Endothelial cell of umbilical vein (primary cell): ENCODE data around the gene CRELD1. TPM values are rescaled to one million over a fixed set of nuclear protein-coding genes. Genes with fewer than 3 reads are reported as not detected.
A peak's percentile ranks its signal among the peaks of the same experiment; 100 is the strongest.

Experiments
- BruUV-seq: library from RNA; stranded (reverse); fragments of 400-500 nt; replicated peaks from 2 replicates; lab custom pipeline; 2021; lab: Mats Ljungman, UMichigan
- CTCF ChIA-PET: fragments of 300-600, 350-600 bp; sonication (Branson Sonifier 250); formaldehyde crosslinking; loops from one replicate; lab custom pipeline; 2021; ENCODE audit warnings: antibody characterized with exemption, inconsistent platforms; lab: Charles Lee
- POLR2A ChIA-PET: fragments of 300-600, 350-600 bp; sonication (Branson Sonifier 250); formaldehyde crosslinking; loops from one replicate; lab custom pipeline; 2021; ENCODE audit warnings: antibody characterized with exemption, inconsistent platforms; lab: Charles Lee
- DNase-seq: peaks from one replicate; pipeline ENCODE4 v3.0.0-alpha.2; 2011; ENCODE audit warnings: low read depth, low spot score
- FAIRE-seq: peaks from 2 replicates; lab custom pipeline; 2011; peaks lifted over from hg19 to GRCh38; lab: Jason Lieb, UNC
- H2AFZ ChIP-seq: 2 replicates; pipeline ENCODE4 v1.6.0; 2012; ENCODE audit warnings: low read depth, low read length, control low read depth, inconsistent platforms
- H3K27ac ChIP-seq: 2 replicates; pipeline ENCODE4 v1.5.1; 2011; ENCODE audit warnings: low read depth, mild to moderate bottlenecking, control low read depth, low read length, moderate library complexity; ENCODE audit not compliant: insufficient read depth
- H3K27me3 ChIP-seq, 2 experiments: 2 replicates each; pipeline versions ENCODE4 v1.6.0 to v1.6.1; 2011; ENCODE audit warnings: low read length in 2 of 2, mixed read lengths in 1 of 2; ENCODE audit not compliant: control insufficient read depth in 2 of 2, insufficient read depth in 2 of 2
- H3K36me3 ChIP-seq, 2 experiments: 2 replicates in 1 of 2; 3 replicates in 1 of 2; pipeline ENCODE4 v1.5.1; 2011; ENCODE audit warnings: low read length in 2 of 2, mild to moderate bottlenecking in 1 of 2, moderate library complexity in 1 of 2; ENCODE audit not compliant: control insufficient read depth in 2 of 2, insufficient read depth in 2 of 2; ENCODE audit errors: extremely low read depth in 1 of 2
- H3K4me1 ChIP-seq: 3 replicates; pipeline ENCODE4 v1.5.1; 2011; ENCODE audit warnings: mild to moderate bottlenecking, low read length; ENCODE audit not compliant: control insufficient read depth, insufficient read depth; ENCODE audit errors: extremely low read depth
- H3K4me2 ChIP-seq: 2 replicates; pipeline ENCODE4 v1.6.1; 2011; ENCODE audit warnings: low read length, control low read depth, mixed read lengths; ENCODE audit not compliant: insufficient read depth
- H3K4me3 ChIP-seq, 3 experiments: fragments of 200-600 bp in 1 of 3; sonication (generic), shearing (Covaris generic) in 1 of 3; replicated peaks in 1 of 3; 2 replicates each; pipeline ENCODE4 v1.5.1; 2011 to 2016; ENCODE audit warnings: control low read depth in 3 of 3, low read length in 3 of 3, mild to moderate bottlenecking in 2 of 3, inconsistent platforms in 1 of 3, low read depth in 1 of 3, moderate library complexity in 1 of 3; ENCODE audit not compliant: insufficient read depth in 1 of 3
- H3K79me2 ChIP-seq: 2 replicates; pipeline ENCODE4 v1.6.0; 2012; ENCODE audit warnings: low read length, inconsistent platforms; ENCODE audit not compliant: control insufficient read depth, insufficient read depth
- H3K9ac ChIP-seq: replicated peaks from 2 replicates; pipeline ENCODE3; 2011; ENCODE audit warnings: low read length, control low read depth; ENCODE audit not compliant: insufficient read depth; ENCODE audit errors: extremely low read depth
- H3K9me1 ChIP-seq: replicated peaks from 3 replicates; pipeline ENCODE4 v1.6.0; 2011; ENCODE audit warnings: mild to moderate bottlenecking, low read length; ENCODE audit not compliant: control insufficient read depth, insufficient read depth; ENCODE audit errors: extremely low read depth
- H3K9me3 ChIP-seq: replicated peaks from 2 replicates; pipeline ENCODE4 v1.5.1; 2012; ENCODE audit warnings: low read length, inconsistent platforms; ENCODE audit not compliant: control insufficient read depth, insufficient read depth
- H4K20me1 ChIP-seq: replicated peaks from 2 replicates; pipeline ENCODE3; 2011; ENCODE audit warnings: mild to moderate bottlenecking, low read length; ENCODE audit not compliant: control insufficient read depth, insufficient read depth; ENCODE audit errors: extremely low read depth
- CTCF ChIP-seq, 2 donors: IDR thresholded peaks; 1 replicate in 1 of 2; 2 replicates in 1 of 2; pipeline ENCODE4 v1.5.1; 2011; ENCODE audit warnings: low read length in 2 of 2, mild to moderate bottlenecking in 2 of 2, moderate library complexity in 2 of 2, control low read depth in 1 of 2, inconsistent platforms in 1 of 2, low read depth in 1 of 2; ENCODE audit not compliant: insufficient read depth in 1 of 2; ENCODE audit errors: extremely low read depth in 1 of 2
- FOS ChIP-seq: IDR thresholded peaks from 2 replicates; pipeline ENCODE4 v1.6.1; 2011; ENCODE audit warnings: mild to moderate bottlenecking, low read length, moderate library complexity, borderline replicate concordance; ENCODE audit not compliant: insufficient read depth
- JUN ChIP-seq: IDR thresholded peaks from 2 replicates; pipeline ENCODE4 v1.6.1; 2011; ENCODE audit warnings: borderline replicate concordance, low read depth; ENCODE audit not compliant: insufficient read length, insufficient read depth
- MAX ChIP-seq: IDR thresholded peaks from 2 replicates; pipeline ENCODE4 v1.6.1; 2011; ENCODE audit not compliant: insufficient read depth, insufficient read length
- MYC ChIP-seq: IDR thresholded peaks from one replicate; pipeline ENCODE4 v1.6.1; 2011; ENCODE audit warnings: mild to moderate bottlenecking, low read depth, low read length
- POLR2A ChIP-seq: IDR thresholded peaks from 2 replicates; pipeline ENCODE4 v1.6.1; 2012; ENCODE audit warnings: low read depth, mild to moderate bottlenecking, control low read depth, low read length
- POLR2AphosphoS5 ChIP-seq: IDR thresholded peaks from 2 replicates; pipeline ENCODE4 v1.6.1; 2012; ENCODE audit warnings: low read depth, mild to moderate bottlenecking, control low read depth, low read length, moderate library complexity; ENCODE audit not compliant: insufficient read depth
- dilution Hi-C: fragments of 300-500 bp; cut with MboI; formaldehyde crosslinking; loops from one replicate; pipeline ENCODE4 v1.15.0; 2019; ENCODE audit warnings: low sequenced_read_pairs; ENCODE audit not compliant: extremely low pct_ligation_motif_present
- intact Hi-C: fragments of 100-400 bp; cut with micrococcal nuclease; formaldehyde crosslinking; loops from one replicate; pipeline ENCODE4 v1.10.0; 2022
- polyA plus RNA-seq, 4 experiments: library from polyadenylated mRNA; depleted of rRNA in 3 of 4; stranded (reverse) in 3 of 4; unstranded in 1 of 4; fragments of >200 nt; gene quantifications; 2 replicates each; pipeline versions ENCODE4 v1.2.1 to v1.2.3, GENCODE V29; 2011 to 2012; ENCODE audit warnings: missing spikeins in 1 of 4
- total RNA-seq: library from RNA; stranded (reverse); gene quantifications from 2 replicates; pipeline ENCODE4 v1.2.3, GENCODE V29; 2021

CRELD1 gene
- total and polyA plus RNA-seq, 2 donors (not counting 3 experiments of a cell fraction or from before 2014, with no cell fraction given), result 21.6 to 43.9 TPM

GRCh38 chr3:9947025-9947995 is 13.7 kb downstream of the CRELD1 start:
- FAIRE-seq (peak; percentile 83), DNase-seq (peak; percentile 80)
- POLR2A ChIA-PET, result interaction anchor here (0.6 to 1.3 kb wide), 6 partner anchors 12 to 363 kb away, joined by 3 to 14 read pairs (median 4); partner anchors contain the start of gene CRELD1
- TF ChIP-seq FOS (no peak), JUN (no peak), MYC (peak; percentile 96), POLR2A (peak; percentile 46), MAX (peak; percentile 68), POLR2AphosphoS5 (peak; percentile 79), CTCF (IDR thresholded peaks at IDR 0.05; ENCODE audit: extremely low read depth in 1 of 2, insufficient read depth in 1 of 2, low read depth in 1 of 2, low read length in 2 of 2) (peak; percentile 77 to 84)
- Histone ChIP-seq H3K9me1 (no peaks in the 10 kb centered on the region), H4K20me1 (no peaks in the 10 kb centered on the region), H3K79me2 (no peaks in the 10 kb centered on the region), H2AFZ (peak overlapping the region; percentile 71), H3K4me3 (peak overlapping the region; percentile 11 to 60 (median 34)), H3K9ac (peak overlapping the region; percentile 33), H3K4me2 (peak overlapping the region; percentile 26), H3K9me3 (no peaks in the 10 kb centered on the region), H3K27me3 (no peaks in the 10 kb centered on the region), H3K36me3 (no peaks in the 10 kb centered on the region), H3K4me1 (peaks cover 7% of the 10 kb centered on the region), H3K27ac (no peak overlapping the region)
- dilution Hi-C loops, result no loop called here
- intact Hi-C loops, result loop anchor here (1.0 to 5.0 kb wide), 4 partner anchors 39 to 375 kb away; partner anchors contain the start of genes EMC3, JAGN1, SEC13 and TTLL3
- no TSS peak for BruUV-seq
- CTCF ChIA-PET, result interaction anchor here (0.8 to 2.5 kb wide), 53 partner anchors 9 to 594 kb away, joined by 3 to 105 read pairs (median 5); partner anchors contain the start of genes ARPC4, CRELD1, EMC3 and FANCD2
